ENCODE measurements around the gene ARL6IP5.

- no peak for TF ChIP-seq CTBP1 (IDR thresholded peaks at IDR 0.05; ENCODE audit: borderline replicate concordance)
- TF ChIP-seq ZNF384 (IDR thresholded peaks at IDR 0.05) = no peak
- TF ChIP-seq LEF1 (IDR thresholded peaks at IDR 0.05; ENCODE audit: borderline replicate concordance) = no peak
- no peak for TF ChIP-seq FOXK2 (IDR thresholded peaks at IDR 0.05)
- TF ChIP-seq FOXA1 (IDR thresholded peaks at IDR 0.05) = no peak
- no peak for TF ChIP-seq PKNOX1 (IDR thresholded peaks at IDR 0.05)
- TF ChIP-seq ELF4 (IDR thresholded peaks at IDR 0.05) = no peak
- TF ChIP-seq HDGF (IDR thresholded peaks at IDR 0.05; ENCODE audit: borderline replicate concordance) = no peak
- no peak for TF ChIP-seq FOXM1 (IDR thresholded peaks at IDR 0.05; ENCODE audit: borderline replicate concordance)
- no peak for TF ChIP-seq BHLHE40 (IDR thresholded peaks at IDR 0.05; ENCODE audit: borderline replicate concordance)
- no peak for TF ChIP-seq SP1 (IDR thresholded peaks at IDR 0.05)
- TF ChIP-seq TARDBP (IDR thresholded peaks at IDR 0.05) = no peak
These were observed 11.6 kb downstream of the ARL6IP5 start for GRCh38 chr3:69096299-69096698.
